ENCODE data around the gene SLC19A1.

SLC19A1 gene

GRCh38 chr21:45542242-45542666 is at the start of gene SLC19A1:
Gene SLC19A1, minus strand, starts transcription at chr21:45542440. Its CDS starts 4,481 bp downstream, at chr21:45537959.
- DNase-seq = no peak

- no peak for DNase-seq
These were observed 49.5 kb upstream of the SLC19A1 start for GRCh38 chr21:45591619-45592207.

- DNase-seq = no peak
These were observed 48.7 kb upstream of the SLC19A1 start for GRCh38 chr21:45590726-45591618.

- no peak for DNase-seq
These were observed 48.0 kb upstream of the SLC19A1 start for GRCh38 chr21:45590246-45590725.

GRCh38 chr21:45589686-45590245 is 47.5 kb upstream of the SLC19A1 start:
- DNase-seq = no peak

GRCh38 chr21:45588871-45589491 is 46.7 kb upstream of the SLC19A1 start:
- no peak for DNase-seq

- no peak for DNase-seq
These were observed 46.0 kb upstream of the SLC19A1 start for GRCh38 chr21:45588086-45588825.

GRCh38 chr21:45586289-45586858 is 44.1 kb upstream of the SLC19A1 start:
- no peak for DNase-seq

GRCh38 chr21:45584786-45585185 is 42.5 kb upstream of the SLC19A1 start:
- DNase-seq = no peak

GRCh38 chr21:45583831-45584509 is 41.7 kb upstream of the SLC19A1 start:
- DNase-seq = no peak

GRCh38 chr21:45582128-45582527 is 39.9 kb upstream of the SLC19A1 start:
- no peak for DNase-seq

GRCh38 chr21:45581322-45581712 is 39.1 kb upstream of the SLC19A1 start:
- no peak for DNase-seq

GRCh38 chr21:45580576-45581321 is 38.5 kb upstream of the SLC19A1 start:
- no peak for DNase-seq

- no peak for DNase-seq
These were observed 37.9 kb upstream of the SLC19A1 start for GRCh38 chr21:45580181-45580575.

- DNase-seq = no peak
These were observed 37.3 kb upstream of the SLC19A1 start for GRCh38 chr21:45579383-45580180.

GRCh38 chr21:45578811-45579381 is 36.7 kb upstream of the SLC19A1 start:
- no peak for DNase-seq

GRCh38 chr21:45578176-45578801 is 36.0 kb upstream of the SLC19A1 start:
- peak; percentile 27 for DNase-seq

GRCh38 chr21:45577801-45578175 is 35.5 kb upstream of the SLC19A1 start:
- no peak for DNase-seq

Measured in NCI-H510A treated with DMSO at 0.1 percent for 48 hours (cell line).